Measurements from ENCODE around the gene CAMTA1.

Gene CAMTA1

DNA sequence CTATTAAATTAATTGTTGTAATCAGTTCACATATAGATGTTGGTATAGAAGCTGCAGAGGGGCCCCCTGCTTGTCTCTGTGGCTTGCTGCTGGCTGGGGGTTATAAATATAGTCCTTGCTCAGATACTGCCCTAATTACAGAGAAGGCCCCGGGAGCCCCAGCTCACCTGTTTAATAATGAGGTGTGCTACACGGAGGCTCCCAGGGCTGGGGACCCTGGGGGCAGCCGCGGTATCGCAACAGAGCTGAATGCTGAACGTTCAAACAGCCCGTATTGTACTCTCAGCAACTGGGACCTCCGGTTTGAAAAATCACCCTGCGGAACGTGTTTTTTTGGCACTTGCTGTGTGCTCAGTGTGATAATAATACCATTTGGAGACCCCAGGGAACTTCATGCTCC, 309.3 kb downstream of the CAMTA1 start:
- DNase-seq = no peak

DNA sequence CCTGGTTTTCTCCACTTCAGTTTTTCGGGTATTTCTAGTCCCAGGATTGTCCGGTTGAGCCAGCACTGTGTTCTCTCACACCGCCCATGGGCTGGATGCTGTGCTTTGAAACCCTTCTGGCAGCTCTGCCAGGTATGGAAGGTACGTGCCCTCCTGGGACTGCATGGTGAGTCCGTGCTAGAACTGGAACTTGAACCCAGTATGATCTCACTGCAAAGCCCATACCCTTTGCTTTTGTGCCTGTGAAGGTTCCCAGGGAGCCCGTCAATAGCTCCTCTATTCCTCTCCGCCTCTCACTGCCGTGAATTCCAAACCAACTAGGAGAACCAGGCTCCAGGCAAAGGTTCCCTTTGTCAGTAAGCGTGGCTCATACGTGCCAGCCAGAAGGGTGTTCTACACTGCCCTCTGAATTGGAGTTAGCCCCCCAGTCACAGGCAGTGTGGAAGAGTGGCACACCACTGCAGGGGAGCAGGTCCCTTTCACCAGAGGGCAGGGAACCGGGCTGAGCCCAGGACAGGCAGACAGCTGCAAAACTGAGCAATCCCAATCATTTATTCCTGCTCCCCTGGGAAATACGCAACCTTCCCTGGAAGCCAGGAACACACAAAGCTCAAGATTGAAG, 310.2 kb downstream of the CAMTA1 start:
- no peak for DNase-seq

DNA sequence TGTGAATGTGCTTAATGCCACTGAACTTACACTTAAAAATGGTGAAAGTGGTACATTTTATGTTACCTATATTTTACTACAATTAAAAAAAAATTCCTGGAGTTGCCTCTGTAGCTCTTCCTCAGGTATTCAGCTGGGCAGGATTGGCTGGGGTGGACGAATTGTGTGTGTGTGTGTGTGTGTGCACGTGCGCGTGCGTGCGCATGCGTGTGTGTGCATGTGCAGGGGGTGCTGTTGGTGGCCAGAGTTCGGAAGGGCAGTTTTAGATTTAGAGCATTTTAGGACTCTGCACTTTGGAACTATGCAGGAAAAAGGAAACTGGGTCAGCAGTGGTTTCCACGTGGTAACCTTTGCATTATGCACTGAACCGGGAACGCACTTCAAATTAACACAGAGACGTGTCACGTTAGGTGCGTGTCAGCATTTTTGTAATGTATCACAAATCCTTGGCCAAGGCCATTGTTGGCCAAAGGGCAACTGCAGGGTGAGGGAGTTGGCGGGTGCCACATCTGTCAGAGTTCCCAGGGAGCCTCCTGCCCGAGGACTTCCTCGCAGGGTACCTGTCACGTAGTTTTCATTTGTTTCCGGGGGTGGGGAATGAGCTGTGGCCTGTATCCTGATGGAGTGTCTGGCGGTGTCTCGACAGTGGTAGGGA, 312.8 kb downstream of the CAMTA1 start:
- DNase-seq = no peak

DNA sequence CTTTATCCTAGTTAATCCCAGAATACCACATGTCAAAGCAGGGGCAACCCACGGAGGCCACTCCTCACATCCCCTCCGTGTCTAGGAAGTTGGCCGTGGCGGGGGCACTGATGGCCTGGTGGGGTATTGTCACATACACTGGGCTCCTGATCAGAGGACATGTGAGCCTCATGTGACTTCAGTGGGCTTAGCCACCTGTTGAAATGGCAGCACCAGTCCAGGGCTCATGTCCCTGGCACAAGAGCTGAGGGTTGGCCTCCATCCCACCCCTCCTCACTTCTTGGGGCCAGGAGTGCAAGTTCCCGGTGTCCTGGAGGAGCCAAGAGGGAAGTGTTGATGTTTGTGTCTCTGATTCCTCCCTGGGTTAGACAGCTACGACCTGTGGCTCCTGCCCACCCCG, 313.4 kb downstream of the CAMTA1 start:
- no peak for DNase-seq

DNA sequence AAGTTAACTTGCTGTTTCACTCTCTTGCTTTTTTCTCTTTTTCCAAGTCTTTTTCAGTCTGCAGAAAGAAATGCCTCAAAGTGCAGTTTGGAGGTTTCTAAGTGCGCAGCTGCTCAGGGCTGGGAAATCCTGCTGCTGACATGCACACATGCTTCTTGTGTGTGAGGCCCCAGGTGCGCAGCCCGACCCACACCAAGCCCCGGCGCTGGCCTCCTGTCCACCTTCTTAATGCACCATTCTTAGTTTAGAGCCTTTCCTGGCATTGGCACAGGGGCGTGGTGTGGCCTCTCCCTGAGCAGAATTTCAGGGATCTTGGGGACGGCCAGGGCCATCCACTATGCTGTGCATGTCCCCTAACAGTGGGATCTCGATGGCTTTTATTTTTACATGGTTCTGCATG, 315.2 kb downstream of the CAMTA1 start:
- no peak for DNase-seq

DNA sequence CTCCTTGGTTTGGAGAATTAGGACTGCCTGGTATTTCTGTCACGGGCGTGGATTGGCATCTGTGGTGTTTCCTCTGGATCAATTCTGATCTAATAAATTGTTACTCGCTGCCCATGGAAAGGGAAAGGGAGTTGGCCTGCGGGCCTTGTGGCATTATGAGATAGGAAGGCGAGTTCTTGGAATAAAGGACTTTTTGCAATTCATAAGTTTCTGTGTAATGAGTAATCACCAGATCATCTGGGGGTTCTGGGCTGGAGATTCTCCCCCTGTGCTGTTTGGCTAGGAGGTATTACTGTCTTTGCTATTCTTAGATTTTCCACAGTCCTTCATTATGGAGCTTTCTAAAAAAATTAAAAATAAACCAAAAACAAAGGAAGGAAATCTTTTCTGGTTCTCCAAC, 315.9 kb downstream of the CAMTA1 start:
- DNase-seq = no peak

DNA sequence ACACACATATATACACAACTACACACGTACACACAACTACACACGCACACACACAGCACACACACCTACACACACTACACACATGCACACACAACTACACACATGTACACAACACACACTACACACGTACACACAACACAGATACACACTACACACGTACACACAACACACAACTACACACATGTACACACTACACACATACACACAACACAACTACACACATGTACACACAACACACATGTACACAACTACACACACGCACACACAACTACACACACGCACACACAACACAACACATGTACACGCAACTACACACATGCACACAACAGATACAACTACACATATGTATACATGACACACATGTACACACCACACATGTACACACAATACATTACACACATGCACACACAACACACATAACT, 318.1 kb downstream of the CAMTA1 start:
- DNase-seq = no peak

DNA sequence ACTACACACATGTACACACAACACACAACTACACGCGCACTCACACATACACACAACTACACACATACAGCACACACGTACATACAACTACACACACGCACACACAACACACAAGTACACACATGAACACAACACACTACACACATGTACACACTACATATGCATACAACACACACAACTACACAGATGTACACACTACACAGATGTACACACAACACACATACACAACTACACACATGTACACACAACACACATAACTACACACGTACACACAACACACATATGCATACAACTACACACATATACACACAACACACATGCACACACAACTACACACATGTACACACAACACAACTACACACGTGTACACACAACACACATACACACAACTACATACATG, 318.6 kb downstream of the CAMTA1 start:
- no peak for DNase-seq

DNA sequence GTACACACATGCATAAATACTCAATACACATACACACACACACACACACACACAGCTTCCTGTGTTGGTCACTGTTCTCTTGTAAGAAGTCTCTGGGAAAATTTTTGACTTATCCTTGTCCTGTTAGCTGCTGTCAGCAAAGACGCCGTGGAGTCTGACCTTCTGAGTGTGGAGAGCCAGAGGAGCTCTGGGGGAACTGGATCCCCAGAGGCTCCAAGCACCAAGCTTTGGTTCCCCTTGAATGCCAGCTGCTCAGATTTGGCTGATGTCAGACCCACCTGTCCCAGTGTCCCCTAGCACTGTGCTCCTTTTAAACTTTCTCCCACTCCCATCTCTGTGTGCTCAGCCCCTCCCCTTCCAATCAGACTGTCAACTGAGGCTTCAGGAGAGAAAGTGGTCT, 319.1 kb downstream of the CAMTA1 start:
- DNase-seq = no peak

DNA sequence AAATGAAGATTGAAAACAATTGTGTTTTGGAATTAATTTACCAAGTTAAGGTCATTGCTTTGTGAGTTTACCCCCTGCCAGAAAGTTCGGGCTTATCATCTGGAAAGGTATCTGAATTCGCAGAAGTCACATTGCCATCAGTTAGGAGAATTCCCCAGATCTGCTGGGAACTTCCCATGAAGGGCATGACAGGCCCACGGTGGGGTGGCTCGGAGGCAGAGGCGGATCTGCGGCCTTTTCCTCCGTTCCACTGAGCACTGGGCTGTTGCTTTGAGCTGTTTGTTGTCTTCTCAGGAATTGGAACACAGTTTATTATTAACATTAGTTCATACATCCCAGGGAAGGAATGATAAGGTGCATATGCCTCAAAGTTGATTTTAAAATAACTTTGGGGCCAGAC, 320.0 kb downstream of the CAMTA1 start:
- no peak for DNase-seq

DNA sequence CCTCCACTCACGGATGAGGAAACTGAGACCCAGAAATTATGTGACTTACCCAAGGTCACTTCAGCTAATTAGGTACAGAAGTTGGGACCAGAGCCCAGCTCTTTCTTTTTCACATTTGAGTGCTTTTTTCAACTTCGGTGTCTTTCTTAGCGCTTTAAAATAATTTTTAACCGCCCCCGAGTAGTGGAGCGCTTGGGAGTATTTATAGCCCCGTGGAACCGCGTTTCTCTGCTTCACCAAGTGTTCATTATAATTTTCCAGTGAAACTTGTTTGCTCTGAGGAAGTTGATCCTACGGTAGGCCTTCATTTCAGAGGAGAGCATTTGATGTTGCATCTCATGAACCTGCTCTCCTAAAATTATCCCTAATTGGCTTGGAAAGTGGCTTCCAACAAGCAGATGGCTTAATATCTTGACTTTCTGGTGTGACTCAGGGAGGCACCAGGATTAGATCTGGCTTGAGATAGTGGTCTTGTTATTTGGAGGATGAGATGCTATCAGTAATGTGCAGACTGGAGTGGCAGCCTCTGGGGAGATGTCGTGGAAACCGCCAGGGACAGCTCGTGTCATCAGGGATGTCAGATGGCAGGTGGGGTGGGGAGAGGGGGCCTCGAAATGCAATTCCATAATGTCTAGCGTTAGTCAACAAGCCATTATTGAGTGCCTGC, 321.3 kb downstream of the CAMTA1 start:
- no peak for DNase-seq

DNA sequence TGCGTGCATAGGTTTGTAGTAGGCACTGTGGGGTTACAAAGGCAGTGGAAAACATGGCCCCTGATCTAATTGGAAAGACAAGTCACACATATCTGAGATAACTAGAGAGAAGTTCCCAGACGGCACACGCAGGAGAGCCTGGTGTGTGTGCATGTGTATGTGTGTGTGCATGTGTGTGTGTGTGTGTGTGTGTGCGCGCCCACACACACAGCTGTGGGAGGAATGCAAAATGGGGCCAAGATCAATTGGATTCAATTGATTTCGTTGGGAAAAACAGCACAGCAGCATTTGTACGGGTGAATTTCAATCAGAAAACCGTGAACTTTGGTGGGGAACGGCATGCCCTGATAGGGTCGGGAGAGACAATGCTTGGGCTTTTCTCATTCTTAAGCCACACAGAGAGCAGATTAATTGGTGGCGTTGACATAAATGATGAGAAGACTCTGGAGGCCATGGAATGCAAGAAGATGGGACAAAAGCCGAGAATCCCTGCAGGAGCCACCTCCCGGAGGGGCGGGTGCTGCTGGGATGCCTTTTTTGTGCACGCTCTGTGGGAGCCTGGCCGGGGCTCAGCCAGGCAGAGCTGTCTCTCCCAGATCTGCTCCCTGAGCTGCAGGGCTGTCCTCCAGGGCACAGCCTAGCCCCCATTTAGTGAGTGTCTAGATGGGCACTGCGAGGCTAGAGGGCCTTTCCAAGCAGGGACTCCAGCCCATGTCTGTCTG, 322.0 kb downstream of the CAMTA1 start:
- DNase-seq = no peak

DNA sequence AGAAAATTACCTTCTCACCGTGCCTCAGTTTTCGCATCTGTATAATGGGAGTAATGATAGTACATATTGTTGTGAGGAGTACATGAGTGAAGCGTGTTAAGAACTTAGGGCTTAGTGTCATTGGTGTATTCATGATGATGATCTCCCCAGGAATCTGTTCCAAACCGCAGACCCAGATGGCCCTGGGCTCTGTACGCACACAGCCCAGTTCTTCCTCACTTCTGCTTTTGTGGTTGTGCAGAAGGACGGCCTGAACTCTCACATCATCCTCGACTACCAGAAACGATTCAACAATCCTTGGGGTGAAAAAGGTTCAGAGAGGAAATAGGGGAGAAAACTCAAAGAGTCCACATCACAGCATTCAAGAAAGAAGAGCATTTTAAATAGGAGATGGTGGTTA, 323.0 kb downstream of the CAMTA1 start:
- DNase-seq = no peak

DNA sequence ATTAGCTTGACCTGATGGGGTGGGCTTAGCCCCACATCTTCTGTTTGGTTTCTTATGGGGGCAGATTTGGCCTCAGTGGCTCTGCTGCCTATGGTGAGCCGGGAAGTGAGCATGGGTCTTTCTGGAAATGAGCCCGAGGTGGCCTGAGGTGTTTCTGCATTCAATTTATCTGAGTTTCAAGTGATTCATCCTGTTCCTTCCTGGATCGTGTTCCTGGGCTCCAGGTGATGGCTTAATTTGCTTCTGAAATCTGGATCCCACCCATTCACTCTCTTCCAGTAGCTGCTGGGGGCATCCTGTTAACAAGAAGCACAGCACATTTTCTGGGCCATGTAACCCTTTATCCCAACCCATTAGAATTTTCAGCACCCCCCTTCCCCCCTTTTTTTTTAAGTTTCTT, 324.6 kb downstream of the CAMTA1 start:
- DNase-seq = no peak

DNA sequence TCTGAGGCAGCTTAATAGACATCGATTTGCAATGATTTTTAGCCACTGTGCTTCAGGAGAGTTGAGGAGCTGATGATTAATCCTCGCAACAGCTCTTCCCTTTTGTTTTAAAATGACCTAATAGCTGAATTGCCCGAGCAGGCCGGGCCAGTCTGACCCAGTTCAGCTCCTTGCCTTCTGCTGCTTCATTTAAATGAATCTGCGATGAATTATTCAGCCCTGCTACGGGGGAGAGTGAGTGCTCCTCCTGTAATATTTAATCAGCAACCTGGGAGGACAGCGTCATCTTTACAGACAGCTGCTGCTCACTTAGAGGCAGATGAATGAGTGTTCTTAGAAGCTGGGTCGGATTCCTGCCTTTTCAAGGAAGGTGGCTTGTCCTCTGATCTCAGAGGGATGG, 325.1 kb downstream of the CAMTA1 start:
- no peak for DNase-seq

DNA sequence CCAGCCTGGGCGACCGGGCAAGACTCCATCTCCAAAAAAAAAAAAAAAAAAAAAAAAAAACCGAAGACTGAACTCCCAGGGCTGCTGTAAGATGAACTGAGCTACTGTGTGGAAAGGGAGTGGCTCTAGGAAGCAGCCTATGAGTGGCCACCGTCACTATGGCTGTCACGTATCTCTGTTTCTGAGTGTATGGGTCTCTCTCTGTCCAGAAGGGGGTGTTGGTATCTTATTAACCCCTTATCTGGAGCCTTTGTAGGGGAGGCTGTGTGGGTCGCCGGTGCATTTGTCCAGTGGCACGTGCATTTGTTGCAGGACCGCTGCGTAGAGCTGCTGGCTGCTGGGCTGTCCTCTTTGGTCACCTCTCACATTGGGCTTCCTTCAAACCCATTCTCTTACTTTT, 326.6 kb downstream of the CAMTA1 start:
- no peak for DNase-seq

DNA sequence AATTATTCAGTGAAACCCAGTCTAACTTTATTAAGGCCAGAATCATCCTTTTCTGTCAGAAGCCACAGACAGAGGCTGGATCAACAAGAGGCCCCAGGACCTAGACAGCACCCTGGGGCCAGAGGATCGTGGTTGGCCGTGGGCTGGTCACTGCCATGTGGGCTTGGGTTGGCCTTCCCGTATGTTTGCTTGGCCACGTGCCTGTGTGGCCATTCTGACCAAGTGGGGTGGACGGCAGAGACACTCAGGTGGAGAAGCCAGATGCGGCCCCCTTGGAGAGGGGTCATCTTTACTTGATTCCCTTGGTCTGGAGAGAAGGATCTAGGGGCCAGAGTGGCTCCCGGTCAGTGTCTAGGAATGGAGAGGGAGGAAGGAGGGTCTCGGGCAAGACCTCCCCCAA, 327.9 kb downstream of the CAMTA1 start:
- no peak for DNase-seq

DNA sequence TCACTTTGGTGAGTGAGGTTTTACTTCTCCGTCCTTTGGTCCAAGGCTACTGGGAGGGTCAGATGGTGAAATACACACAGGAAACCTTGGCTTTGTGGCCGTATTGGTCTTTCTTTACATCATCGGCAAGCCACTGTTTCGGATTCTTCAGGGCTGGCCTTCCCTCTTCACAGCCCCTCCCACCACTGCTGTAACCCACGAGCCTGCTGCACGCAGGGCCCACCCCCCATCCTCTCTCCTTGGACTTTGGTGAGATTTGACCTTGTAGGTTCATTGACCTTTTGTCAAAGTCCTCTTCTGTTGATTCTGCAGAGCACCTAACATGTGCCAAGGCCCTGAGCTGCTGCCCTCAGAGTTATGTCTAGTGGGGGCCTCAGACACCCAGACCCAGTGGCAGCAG, 328.6 kb downstream of the CAMTA1 start:
- DNase-seq = no peak

DNA sequence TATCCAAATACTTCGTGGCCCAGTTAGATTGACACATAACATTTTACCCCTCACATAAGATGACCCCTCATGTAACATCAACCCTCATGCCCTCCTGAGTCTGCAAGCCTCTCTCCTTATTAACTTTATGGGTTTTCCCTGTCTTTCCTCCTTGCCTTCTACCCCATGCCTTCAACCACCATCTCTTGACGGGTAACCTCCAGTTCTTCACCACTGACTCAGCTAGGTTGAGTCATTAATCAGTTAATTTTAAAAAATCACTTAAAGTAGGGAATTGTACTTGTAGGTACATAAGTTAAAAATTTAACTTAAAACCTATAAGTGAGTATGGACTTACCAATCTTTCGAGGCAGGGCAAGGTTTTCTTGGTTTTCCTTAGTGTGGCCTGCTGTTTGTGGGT, 330.7 kb downstream of the CAMTA1 start:
- DNase-seq = no peak

DNA sequence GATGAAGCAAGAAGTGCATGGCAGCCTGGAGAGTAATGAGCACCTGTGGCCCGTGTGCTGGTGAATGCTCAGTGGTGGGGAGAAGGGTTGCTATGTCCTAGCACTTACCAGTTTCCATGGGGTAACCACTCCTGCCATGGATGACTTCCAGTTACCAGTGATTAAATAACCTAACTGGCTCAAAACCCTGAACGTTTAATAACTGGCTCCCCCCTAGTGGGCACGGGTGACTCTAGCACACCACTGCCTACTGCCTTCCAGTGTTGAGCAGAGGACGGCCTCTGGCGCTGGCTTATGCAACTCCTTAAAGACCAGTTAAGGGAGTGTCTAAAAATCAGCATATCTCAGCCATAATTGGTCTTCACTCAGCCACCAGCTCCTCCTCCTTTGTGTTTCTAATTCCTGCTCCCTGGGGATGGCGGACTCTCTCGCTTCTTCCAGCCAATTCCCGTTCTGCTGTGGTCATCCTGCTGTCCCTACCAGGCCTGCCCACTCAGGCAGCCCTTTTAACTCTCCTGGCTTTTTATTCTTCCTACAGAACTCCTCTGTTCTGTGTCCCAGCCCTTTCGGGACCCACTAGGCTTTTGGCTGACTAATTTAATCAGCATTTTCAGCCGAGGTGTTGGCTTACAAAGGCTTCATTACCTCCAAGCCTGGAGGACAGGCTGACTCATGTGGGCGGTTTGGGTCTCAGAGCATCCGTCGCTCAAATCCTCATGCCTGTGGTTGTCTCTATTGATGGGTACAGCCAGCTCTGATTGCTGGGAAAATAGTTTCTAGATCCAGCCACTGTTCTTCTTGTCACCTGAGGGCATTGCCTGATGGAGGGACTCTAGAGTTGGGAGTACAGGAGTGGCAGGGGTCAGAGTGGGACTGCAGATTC, 332.4 kb downstream of the CAMTA1 start:
- DNase-seq = no peak

DNA sequence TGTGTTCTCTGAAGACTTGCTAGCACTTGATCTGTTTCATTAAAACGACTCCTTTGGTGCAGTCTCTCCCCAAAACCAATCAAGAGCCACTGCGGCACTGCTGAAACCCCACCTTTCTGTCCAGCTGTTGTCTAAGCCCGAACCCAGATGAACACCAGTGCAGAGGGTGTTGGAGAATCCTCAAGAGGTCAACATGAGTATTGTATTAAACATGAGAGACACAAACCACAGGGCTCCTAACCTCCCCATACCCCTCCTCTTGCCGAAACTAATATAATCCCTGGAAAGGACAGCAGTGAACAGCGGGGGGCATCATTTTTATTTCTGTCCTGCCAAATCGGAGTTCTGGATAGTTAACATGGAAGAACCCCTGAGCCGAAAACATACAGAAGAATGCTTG, 333.9 kb downstream of the CAMTA1 start:
- no peak for DNase-seq

DNA sequence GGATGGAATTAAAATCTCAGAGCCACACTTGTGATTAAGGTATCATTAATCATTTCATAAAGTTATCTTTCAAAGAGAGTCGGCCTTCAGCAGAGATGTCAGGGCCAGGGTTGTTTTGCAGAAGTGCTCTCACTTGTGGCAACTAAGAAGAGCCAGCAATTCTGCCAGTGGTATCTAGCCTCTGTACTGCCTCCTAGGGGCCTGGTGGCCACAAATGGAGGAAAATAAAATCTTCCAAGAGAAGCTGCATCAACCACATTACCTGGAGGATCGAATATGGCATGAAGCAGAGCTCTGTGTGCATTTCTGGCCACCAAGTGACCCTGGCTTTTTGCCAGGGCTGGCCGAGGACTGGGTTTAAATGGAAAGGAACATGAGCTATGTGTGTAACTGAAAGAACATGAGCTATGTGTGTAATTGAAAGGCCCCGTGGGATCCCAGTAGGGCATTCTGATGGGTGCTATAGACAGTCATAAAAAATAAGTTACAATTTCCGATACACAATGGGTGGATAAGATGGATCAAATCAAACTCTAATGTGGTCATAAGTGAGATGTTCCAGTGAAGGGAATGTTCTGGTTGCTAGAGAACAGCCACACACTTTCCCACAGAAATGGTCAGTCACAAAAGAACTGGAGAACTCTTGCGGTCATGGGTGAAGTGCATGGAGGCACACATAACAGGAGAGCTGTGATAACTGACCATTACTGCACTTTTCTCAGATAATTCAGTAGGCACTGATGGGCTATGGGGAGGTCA, 335.8 kb downstream of the CAMTA1 start:
- no peak for DNase-seq

Measured in NCI-H1105 (cell line).